Lower leg skin (tissue), 3 donors: ENCODE measurements around the gene MBD6.

Source experiments
- POLR2A ChIP-seq, 2 donors: fragments of 450-650 bp; IDR thresholded peaks; one replicate each; pipeline ENCODE4 v1.6.1; 2016 to 2017; ENCODE audit warnings: antibody characterized with exemption in 2 of 2, mild to moderate bottlenecking in 1 of 2, moderate library complexity in 1 of 2
- TF ChIP-seq, protein P1 (sequence below), 3 donors: fragments of 450-650 bp; IDR thresholded peaks; one replicate each; pipeline ENCODE4 v1.5.1; 2016; ENCODE audit warnings: antibody characterized with exemption in 3 of 3, mild to moderate bottlenecking in 3 of 3, moderate library complexity in 2 of 3

DNA sequence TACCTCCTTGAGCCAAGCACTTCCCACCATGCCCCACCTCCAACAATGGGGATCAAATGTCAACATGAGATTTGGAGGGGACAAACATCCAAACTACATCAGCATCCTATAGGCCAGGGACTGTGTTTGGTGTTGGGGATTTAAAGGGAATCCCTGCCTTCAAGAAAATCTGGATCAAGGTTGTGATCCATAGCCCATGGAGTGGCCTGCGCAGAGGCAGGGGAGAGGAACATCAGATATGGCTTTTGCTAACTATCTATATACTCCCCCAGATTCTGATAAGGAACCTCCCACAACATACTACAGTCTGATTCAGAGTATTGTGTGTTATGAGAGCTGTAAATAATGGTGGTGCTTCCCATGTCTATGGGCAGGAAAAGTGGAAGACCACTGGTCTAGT, 32.3 kb downstream of the MBD6 start:
- no peak for TF ChIP-seq POLR2A (IDR thresholded peaks at IDR 0.05)
- TF ChIP-seq, protein P1, sequence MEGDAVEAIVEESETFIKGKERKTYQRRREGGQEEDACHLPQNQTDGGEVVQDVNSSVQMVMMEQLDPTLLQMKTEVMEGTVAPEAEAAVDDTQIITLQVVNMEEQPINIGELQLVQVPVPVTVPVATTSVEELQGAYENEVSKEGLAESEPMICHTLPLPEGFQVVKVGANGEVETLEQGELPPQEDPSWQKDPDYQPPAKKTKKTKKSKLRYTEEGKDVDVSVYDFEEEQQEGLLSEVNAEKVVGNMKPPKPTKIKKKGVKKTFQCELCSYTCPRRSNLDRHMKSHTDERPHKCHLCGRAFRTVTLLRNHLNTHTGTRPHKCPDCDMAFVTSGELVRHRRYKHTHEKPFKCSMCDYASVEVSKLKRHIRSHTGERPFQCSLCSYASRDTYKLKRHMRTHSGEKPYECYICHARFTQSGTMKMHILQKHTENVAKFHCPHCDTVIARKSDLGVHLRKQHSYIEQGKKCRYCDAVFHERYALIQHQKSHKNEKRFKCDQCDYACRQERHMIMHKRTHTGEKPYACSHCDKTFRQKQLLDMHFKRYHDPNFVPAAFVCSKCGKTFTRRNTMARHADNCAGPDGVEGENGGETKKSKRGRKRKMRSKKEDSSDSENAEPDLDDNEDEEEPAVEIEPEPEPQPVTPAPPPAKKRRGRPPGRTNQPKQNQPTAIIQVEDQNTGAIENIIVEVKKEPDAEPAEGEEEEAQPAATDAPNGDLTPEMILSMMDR (IDR thresholded peaks at IDR 0.05) = no peak
